Body of pancreas (tissue), 4 donors: Measurements from ENCODE around the gene CSF1.

Experiments
- CTCF ChIP-seq, 7 experiments: fragments of 450-650 bp in 4 of 7; fragments of 200-600 bp in 3 of 7; sonication (generic) in 3 of 7; IDR thresholded peaks; one replicate each; pipeline ENCODE4 v1.5.1; 2016 to 2019; ENCODE audit warnings: antibody characterized with exemption in 7 of 7
- POLR2A ChIP-seq, 3 donors: fragments of 450-650 bp; IDR thresholded peaks; one replicate each; pipeline ENCODE4 v1.6.1; 2016; ENCODE audit warnings: antibody characterized with exemption in 3 of 3, mild to moderate bottlenecking in 2 of 3

GRCh38 chr1:109979489-109980091, 68.9 kb downstream of the CSF1 start:
- TF ChIP-seq POLR2A (IDR thresholded peaks at IDR 0.05) (no peak), CTCF (IDR thresholded peaks at IDR 0.05) (no peak)
